SU-DHL-6 (cell line): ENCODE results near the gene TPST1.

Experiments used
- CTCF ChIP-seq: fragments of 200-600 bp; sonication (generic); IDR thresholded peaks from one replicate; pipeline ENCODE4 v1.5.1; 2017; ENCODE audit warnings: antibody characterized with exemption, mild to moderate bottlenecking, low read length, moderate library complexity; ENCODE audit not compliant: insufficient read depth, poor library complexity, severe bottlenecking
- EZH2phosphoT487 ChIP-seq: fragments of 200-600 bp; sonication (generic), shearing (Covaris generic); conservative IDR thresholded peaks from 2 replicates; pipeline ENCODE4 v1.6.1; 2018; ENCODE audit warnings: mild to moderate bottlenecking, antibody characterized with exemption, low read length, moderate library complexity, mixed read lengths

GRCh38 chr7:66265566-66265965 is 60.4 kb downstream of the TPST1 start:
- TF ChIP-seq CTCF: no peak
- TF ChIP-seq EZH2phosphoT487: no peak
